IPS-15b (cell line): ENCODE results near the gene SUMO1.

Source experiments
- H3K27me3 ChIP-seq: one replicate; pipeline ENCODE4 v1.6.1; 2013; ENCODE audit warnings: low read length; ENCODE audit not compliant: control insufficient read depth, insufficient read depth
- H3K36me3 ChIP-seq: one replicate; pipeline ENCODE4 v1.6.1; 2013; ENCODE audit warnings: low read length; ENCODE audit not compliant: control insufficient read depth, insufficient read depth
- H3K4me1 ChIP-seq: one replicate; pipeline ENCODE4 v1.6.1; 2013; ENCODE audit warnings: mild to moderate bottlenecking, low read length; ENCODE audit not compliant: control insufficient read depth, insufficient read depth
- H3K4me3 ChIP-seq: one replicate; pipeline ENCODE4 v1.5.1; 2013; ENCODE audit warnings: low read depth, low read length
- H3K9ac ChIP-seq: one replicate; pipeline ENCODE4 v1.6.1; 2013; ENCODE audit warnings: low read depth, mild to moderate bottlenecking, low read length
- H3K9me3 ChIP-seq: one replicate; pipeline ENCODE4 v1.6.1; 2013; ENCODE audit warnings: mild to moderate bottlenecking, low read length; ENCODE audit not compliant: control insufficient read depth, insufficient read depth

Gene SUMO1

GRCh38 chr2:202193305-202193704 lies 45.1 kb downstream of the SUMO1 start:
- Histone ChIP-seq H3K4me3 (no peak overlapping the region), H3K9ac (no peak overlapping the region), H3K9me3 (no peaks in the 10 kb centered on the region), H3K4me1 (no peaks in the 10 kb centered on the region), H3K36me3 (no peaks in the 10 kb centered on the region), H3K27me3 (no peaks in the 10 kb centered on the region)

- no peaks in the 10 kb centered on the region for H3K9me3 ChIP-seq
- no peaks in the 10 kb centered on the region for H3K27me3 ChIP-seq
These were observed 50.8 kb downstream of the SUMO1 start for GRCh38 chr2:202187570-202187969.

GRCh38 chr2:202186641-202187202 lies 51.7 kb downstream of the SUMO1 start:
- Histone ChIP-seq H3K4me1 (no peaks in the 10 kb centered on the region), H3K9ac (no peak overlapping the region), H3K9me3 (no peaks in the 10 kb centered on the region), H3K27me3 (no peaks in the 10 kb centered on the region), H3K36me3 (no peaks in the 10 kb centered on the region), H3K4me3 (no peak overlapping the region)

More at GRCh38 chr2:202187570-202187969, 50.8 kb downstream of the SUMO1 start:
- no peaks in the 10 kb centered on the region for H3K36me3 ChIP-seq
- no peaks in the 10 kb centered on the region for H3K4me1 ChIP-seq
- H3K9ac ChIP-seq: no peak overlapping the region
- H3K4me3 ChIP-seq: no peak overlapping the region

- no peaks in the 10 kb centered on the region for H3K36me3 ChIP-seq
- H3K27me3 ChIP-seq: no peaks in the 10 kb centered on the region
- H3K9ac ChIP-seq: no peak overlapping the region
- H3K9me3 ChIP-seq: no peaks in the 10 kb centered on the region
- H3K4me3 ChIP-seq: no peak overlapping the region
- no peaks in the 10 kb centered on the region for H3K4me1 ChIP-seq
These were observed 53.2 kb downstream of the SUMO1 start for GRCh38 chr2:202185156-202185555.

GRCh38 chr2:202184557-202184956 lies 53.8 kb downstream of the SUMO1 start:
- no peaks in the 10 kb centered on the region for H3K27me3 ChIP-seq
- no peak overlapping the region for H3K4me3 ChIP-seq
- no peaks in the 10 kb centered on the region for H3K36me3 ChIP-seq
- no peak overlapping the region for H3K9ac ChIP-seq
- H3K4me1 ChIP-seq: no peaks in the 10 kb centered on the region
- no peaks in the 10 kb centered on the region for H3K9me3 ChIP-seq

- Histone ChIP-seq H3K4me3 (no peak overlapping the region), H3K36me3 (no peaks in the 10 kb centered on the region), H3K4me1 (no peaks in the 10 kb centered on the region), H3K27me3 (no peaks in the 10 kb centered on the region), H3K9me3 (no peaks in the 10 kb centered on the region), H3K9ac (no peak overlapping the region)
These were observed 59.9 kb downstream of the SUMO1 start for GRCh38 chr2:202178346-202178958.

GRCh38 chr2:202172439-202173211 lies 65.8 kb downstream of the SUMO1 start:
- Histone ChIP-seq H3K27me3 (peaks cover 30% of the 10 kb centered on the region), H3K4me1 (peaks cover 6% of the 10 kb centered on the region), H3K9me3 (no peaks in the 10 kb centered on the region), H3K4me3 (no peak overlapping the region), H3K9ac (no peak overlapping the region), H3K36me3 (no peaks in the 10 kb centered on the region)

- Histone ChIP-seq H3K9me3 (no peaks in the 10 kb centered on the region), H3K27me3 (peaks cover 30% of the 10 kb centered on the region), H3K36me3 (no peaks in the 10 kb centered on the region), H3K4me3 (peak overlapping the region; percentile 43), H3K4me1 (peaks cover 6% of the 10 kb centered on the region), H3K9ac (no peak overlapping the region)
These were observed 67.1 kb downstream of the SUMO1 start for GRCh38 chr2:202171241-202171825.

- peaks cover 6% of the 10 kb centered on the region for H3K4me1 ChIP-seq
- peaks cover 30% of the 10 kb centered on the region for H3K27me3 ChIP-seq
- H3K4me3 ChIP-seq: no peak overlapping the region
- H3K36me3 ChIP-seq: no peaks in the 10 kb centered on the region
- no peaks in the 10 kb centered on the region for H3K9me3 ChIP-seq
- H3K9ac ChIP-seq: no peak overlapping the region
These were observed 68.5 kb downstream of the SUMO1 start for GRCh38 chr2:202169832-202170424.

- Histone ChIP-seq H3K9me3 (no peaks in the 10 kb centered on the region), H3K27me3 (peaks cover 30% of the 10 kb centered on the region), H3K4me1 (peaks cover 6% of the 10 kb centered on the region), H3K4me3 (no peak overlapping the region), H3K9ac (no peak overlapping the region), H3K36me3 (no peaks in the 10 kb centered on the region)
These were observed 69.3 kb downstream of the SUMO1 start for GRCh38 chr2:202169131-202169530.

- Histone ChIP-seq H3K27me3 (peaks cover 18% of the 10 kb centered on the region), H3K36me3 (no peaks in the 10 kb centered on the region), H3K4me1 (peaks cover 5% of the 10 kb centered on the region), H3K4me3 (no peak overlapping the region), H3K9me3 (no peaks in the 10 kb centered on the region), H3K9ac (no peak overlapping the region)
These were observed 72.5 kb downstream of the SUMO1 start for GRCh38 chr2:202165945-202166344.
